ENCODE results near the gene SMAP1.

Gene SMAP1

GRCh38 chr6:70842541-70842940, 174.9 kb downstream of the SMAP1 start:
- DNase-seq (ENCODE audit: low read depth), result no peak

GRCh38 chr6:70843328-70843918, 175.7 kb downstream of the SMAP1 start:
- DNase-seq (ENCODE audit: low read depth), result no peak

- no peak for DNase-seq (ENCODE audit: low read depth)
These were observed 176.6 kb downstream of the SMAP1 start for GRCh38 chr6:70844301-70844700.

- no peak for DNase-seq (ENCODE audit: low read depth)
These were observed 178.6 kb downstream of the SMAP1 start for GRCh38 chr6:70846207-70846835.

GRCh38 chr6:70847106-70848084, 179.7 kb downstream of the SMAP1 start:
- DNase-seq (ENCODE audit: low read depth), result no peak

GRCh38 chr6:70849348-70850069, 181.8 kb downstream of the SMAP1 start:
- DNase-seq (ENCODE audit: low read depth), result no peak

GRCh38 chr6:70852667-70853246, 185.1 kb downstream of the SMAP1 start:
- DNase-seq (ENCODE audit: low read depth), result no peak

GRCh38 chr6:70857387-70858077, 189.8 kb downstream of the SMAP1 start:
- DNase-seq (ENCODE audit: low read depth), result no peak

GRCh38 chr6:70860045-70860444, 192.4 kb downstream of the SMAP1 start:
- no peak for DNase-seq (ENCODE audit: low read depth)

- no peak for DNase-seq (ENCODE audit: low read depth)
These were observed 193.2 kb downstream of the SMAP1 start for GRCh38 chr6:70860920-70861319.

GRCh38 chr6:70863343-70863742, 195.7 kb downstream of the SMAP1 start:
- DNase-seq (ENCODE audit: low read depth), result no peak

- no peak for DNase-seq (ENCODE audit: low read depth)
These were observed 196.7 kb downstream of the SMAP1 start for GRCh38 chr6:70864401-70864800.

GRCh38 chr6:70872469-70872868, 204.8 kb downstream of the SMAP1 start:
- DNase-seq (ENCODE audit: low read depth), result no peak

- no peak for DNase-seq (ENCODE audit: low read depth)
These were observed 206.7 kb downstream of the SMAP1 start for GRCh38 chr6:70874181-70874913.

- no peak for DNase-seq (ENCODE audit: low read depth)
These were observed 211.8 kb downstream of the SMAP1 start for GRCh38 chr6:70879496-70879895.

GRCh38 chr6:70884074-70884983, 216.6 kb downstream of the SMAP1 start:
- no peak for DNase-seq (ENCODE audit: low read depth)

- DNase-seq (ENCODE audit: low read depth), result no peak
These were observed 218.4 kb downstream of the SMAP1 start for GRCh38 chr6:70886071-70886470.

- no peak for DNase-seq (ENCODE audit: low read depth)
These were observed 219.0 kb downstream of the SMAP1 start for GRCh38 chr6:70886661-70887060.

- DNase-seq (ENCODE audit: low read depth), result no peak
These were observed 221.6 kb downstream of the SMAP1 start for GRCh38 chr6:70889270-70889669.

All from GM04503 (cell line).